ENCODE measurements around the gene DHFR.
A peak's percentile ranks its signal among the peaks of the same experiment; 100 is the strongest.
"Not testable (repeated sequence)": the region's sequence is repeated elsewhere in the genome, so short reads cannot be mapped to it uniquely, and the experiment has no call there.

DHFR gene

GRCh38 chr5:80654391-80655230 is at the start of gene DHFR, which contains the start of gene MSH3:
Gene DHFR, minus strand, starts transcription at chr5:80654983. Its CDS starts 494 bp downstream, at chr5:80654489.
Gene MSH3, plus strand, starts transcription at chr5:80654652. Its CDS starts 76 bp downstream, at chr5:80654728.
- peak; percentile 39 for DNase-seq

GRCh38 chr5:80704221-80704620 is 49.4 kb upstream of the DHFR start:
- no peak for DNase-seq

GRCh38 chr5:80703747-80704146 is 49.0 kb upstream of the DHFR start:
- no peak for DNase-seq

- DNase-seq = no peak
Observed at GRCh38 chr5:80703291-80703690, 48.5 kb upstream of the DHFR start.

- no peak for DNase-seq
Observed at GRCh38 chr5:80701597-80701996, 46.8 kb upstream of the DHFR start.

GRCh38 chr5:80698369-80698768 is 43.6 kb upstream of the DHFR start:
- no peak for DNase-seq

- DNase-seq = no peak
Observed at GRCh38 chr5:80697100-80697499, 42.3 kb upstream of the DHFR start.

- no peak for DNase-seq
Observed at GRCh38 chr5:80696450-80696849, 41.7 kb upstream of the DHFR start.

- DNase-seq = no peak
Observed at GRCh38 chr5:80695666-80696065, 40.9 kb upstream of the DHFR start.

GRCh38 chr5:80689627-80690026 is 34.8 kb upstream of the DHFR start:
- DNase-seq = no peak

GRCh38 chr5:80688648-80689420 is 34.1 kb upstream of the DHFR start:
- DNase-seq = no peak

- DNase-seq = no peak
Observed at GRCh38 chr5:80686757-80687156, 32.0 kb upstream of the DHFR start.

- DNase-seq = no peak
Observed at GRCh38 chr5:80676706-80677105, 21.9 kb upstream of the DHFR start.

GRCh38 chr5:80672140-80672736 is 17.5 kb upstream of the DHFR start:
- DNase-seq = peak; percentile 1

- no peak for DNase-seq
Observed at GRCh38 chr5:80668016-80668969, 13.5 kb upstream of the DHFR start.

GRCh38 chr5:80667384-80667783 is 12.6 kb upstream of the DHFR start:
- DNase-seq = no peak

- DNase-seq = no peak
Observed at GRCh38 chr5:80665057-80665456, 10.3 kb upstream of the DHFR start.

- no peak for DNase-seq
Observed at GRCh38 chr5:80662108-80662507, 7.3 kb upstream of the DHFR start.

- not testable (repeated sequence) for DNase-seq
Observed at GRCh38 chr5:80660661-80661060, 5.9 kb upstream of the DHFR start.

GRCh38 chr5:80659106-80659505 is 4.3 kb upstream of the DHFR start:
- no peak for DNase-seq

GRCh38 chr5:80656425-80656824 is 1.6 kb upstream of the DHFR start:
- DNase-seq = no peak

- no peak for DNase-seq
Observed at GRCh38 chr5:80655231-80655774, 520 bp upstream of the DHFR start.

Data from DMS153 (cell line).